HepG2 (cell line): Measurements from ENCODE around the gene DNAJC5. TPM values are rescaled to one million over a fixed set of nuclear protein-coding genes. Genes with fewer than 3 reads are reported as not detected.

ENCODE experiments used
- AHDC1 ChIP-seq: sonication (generic); formaldehyde crosslinking; IDR thresholded peaks from 2 replicates; pipeline ENCODE4 v1.5.1; 2020; ENCODE audit warnings: mild to moderate bottlenecking, missing genetic modification reagents, borderline replicate concordance
- FOXP1 ChIP-seq, 2 experiments: fragments of 450-650 bp in 1 of 2; IDR thresholded peaks; 2 replicates each; pipeline ENCODE4 v1.6.1; 2017 to 2018; ENCODE audit warnings: antibody characterized with exemption in 1 of 2
- IRX3 ChIP-seq: sonication (generic); formaldehyde crosslinking; IDR thresholded peaks from 2 replicates; pipeline ENCODE4 v1.8.1; 2023; ENCODE audit warnings: mild to moderate bottlenecking, low read depth, missing genetic modification reagents, borderline replicate concordance
- TCF7 ChIP-seq: sonication (generic); IDR thresholded peaks from 2 replicates; pipeline ENCODE4 v1.6.1; 2016; ENCODE audit warnings: antibody characterized with exemption, low read depth
- ZNF260 ChIP-seq: sonication (generic); formaldehyde crosslinking; IDR thresholded peaks from 2 replicates; pipeline ENCODE4 v1.4.0; 2020; ENCODE audit warnings: missing genetic modification reagents, low read depth, mild to moderate bottlenecking, borderline replicate concordance
- ZNF329 ChIP-seq: sonication (generic); formaldehyde crosslinking; IDR thresholded peaks from 2 replicates; pipeline ENCODE4 v1.9.0; 2021; ENCODE audit warnings: low read depth, mild to moderate bottlenecking, missing genetic modification reagents
- ZNF605 ChIP-seq: sonication (generic); formaldehyde crosslinking; IDR thresholded peaks from 2 replicates; pipeline ENCODE4 v1.8.0; 2022; ENCODE audit warnings: mild to moderate bottlenecking, missing genetic modification reagents
- ZNF678 ChIP-seq: sonication (generic); formaldehyde crosslinking; IDR thresholded peaks from 2 replicates; pipeline ENCODE4 v1.4.0; 2020; ENCODE audit warnings: mild to moderate bottlenecking, missing genetic modification reagents
- polyA plus RNA-seq, 8 experiments: library from polyadenylated mRNA; depleted of rRNA in 3 of 8; stranded (reverse) in 7 of 8; unstranded in 1 of 8; fragments of >200 nt; fragmentation: Illumina TruSeq in 4 of 8; extraction: Trizol in 4 of 8; gene quantifications; 2 replicates each; pipeline versions ENCODE4 v1.2.1 to v1.2.3, GENCODE V29; 2011 to 2016; ENCODE audit warnings: low read depth in 4 of 8, missing spikeins in 1 of 8, mixed read lengths in 1 of 8; ENCODE audit not compliant: insufficient read depth in 1 of 8
- total RNA-seq, 5 experiments: library from RNA; depleted of rRNA; stranded (reverse); fragments of >200 nt; fragmentation: Illumina TruSeq; extraction: Trizol; gene quantifications; 2 replicates each; pipeline ENCODE4 v1.2.3, GENCODE V29; 2016; ENCODE audit warnings: low read depth in 1 of 5
- TF ChIP-seq, protein P1 (sequence below): sonication (generic); formaldehyde crosslinking; IDR thresholded peaks from 2 replicates; pipeline ENCODE4 v1.9.0; 2021; ENCODE audit warnings: mild to moderate bottlenecking, missing genetic modification reagents
- TF ChIP-seq, protein P2 (sequence below): sonication (generic); formaldehyde crosslinking; IDR thresholded peaks from 2 replicates; pipeline ENCODE4 v1.4.0; 2020; ENCODE audit warnings: mild to moderate bottlenecking, missing genetic modification reagents

Gene DNAJC5
- total and polyA plus RNA-seq, 2 of the 13 experiments (the other 11 are each of a cell fraction or from before 2014, with no cell fraction given), result 42.8 to 64.5 TPM

- TF ChIP-seq, protein P1, sequence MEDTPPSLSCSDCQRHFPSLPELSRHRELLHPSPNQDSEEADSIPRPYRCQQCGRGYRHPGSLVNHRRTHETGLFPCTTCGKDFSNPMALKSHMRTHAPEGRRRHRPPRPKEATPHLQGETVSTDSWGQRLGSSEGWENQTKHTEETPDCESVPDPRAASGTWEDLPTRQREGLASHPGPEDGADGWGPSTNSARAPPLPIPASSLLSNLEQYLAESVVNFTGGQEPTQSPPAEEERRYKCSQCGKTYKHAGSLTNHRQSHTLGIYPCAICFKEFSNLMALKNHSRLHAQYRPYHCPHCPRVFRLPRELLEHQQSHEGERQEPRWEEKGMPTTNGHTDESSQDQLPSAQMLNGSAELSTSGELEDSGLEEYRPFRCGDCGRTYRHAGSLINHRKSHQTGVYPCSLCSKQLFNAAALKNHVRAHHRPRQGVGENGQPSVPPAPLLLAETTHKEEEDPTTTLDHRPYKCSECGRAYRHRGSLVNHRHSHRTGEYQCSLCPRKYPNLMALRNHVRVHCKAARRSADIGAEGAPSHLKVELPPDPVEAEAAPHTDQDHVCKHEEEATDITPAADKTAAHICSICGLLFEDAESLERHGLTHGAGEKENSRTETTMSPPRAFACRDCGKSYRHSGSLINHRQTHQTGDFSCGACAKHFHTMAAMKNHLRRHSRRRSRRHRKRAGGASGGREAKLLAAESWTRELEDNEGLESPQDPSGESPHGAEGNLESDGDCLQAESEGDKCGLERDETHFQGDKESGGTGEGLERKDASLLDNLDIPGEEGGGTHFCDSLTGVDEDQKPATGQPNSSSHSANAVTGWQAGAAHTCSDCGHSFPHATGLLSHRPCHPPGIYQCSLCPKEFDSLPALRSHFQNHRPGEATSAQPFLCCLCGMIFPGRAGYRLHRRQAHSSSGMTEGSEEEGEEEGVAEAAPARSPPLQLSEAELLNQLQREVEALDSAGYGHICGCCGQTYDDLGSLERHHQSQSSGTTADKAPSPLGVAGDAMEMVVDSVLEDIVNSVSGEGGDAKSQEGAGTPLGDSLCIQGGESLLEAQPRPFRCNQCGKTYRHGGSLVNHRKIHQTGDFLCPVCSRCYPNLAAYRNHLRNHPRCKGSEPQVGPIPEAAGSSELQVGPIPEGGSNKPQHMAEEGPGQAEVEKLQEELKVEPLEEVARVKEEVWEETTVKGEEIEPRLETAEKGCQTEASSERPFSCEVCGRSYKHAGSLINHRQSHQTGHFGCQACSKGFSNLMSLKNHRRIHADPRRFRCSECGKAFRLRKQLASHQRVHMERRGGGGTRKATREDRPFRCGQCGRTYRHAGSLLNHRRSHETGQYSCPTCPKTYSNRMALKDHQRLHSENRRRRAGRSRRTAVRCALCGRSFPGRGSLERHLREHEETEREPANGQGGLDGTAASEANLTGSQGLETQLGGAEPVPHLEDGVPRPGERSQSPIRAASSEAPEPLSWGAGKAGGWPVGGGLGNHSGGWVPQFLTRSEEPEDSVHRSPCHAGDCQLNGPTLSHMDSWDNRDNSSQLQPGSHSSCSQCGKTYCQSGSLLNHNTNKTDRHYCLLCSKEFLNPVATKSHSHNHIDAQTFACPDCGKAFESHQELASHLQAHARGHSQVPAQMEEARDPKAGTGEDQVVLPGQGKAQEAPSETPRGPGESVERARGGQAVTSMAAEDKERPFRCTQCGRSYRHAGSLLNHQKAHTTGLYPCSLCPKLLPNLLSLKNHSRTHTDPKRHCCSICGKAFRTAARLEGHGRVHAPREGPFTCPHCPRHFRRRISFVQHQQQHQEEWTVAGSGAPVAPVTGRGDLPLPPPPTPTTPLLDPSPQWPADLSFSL (CRISPR knock-in tag), result no peak
- TF ChIP-seq ZNF678, result no peak
- TF ChIP-seq ZNF605 (CRISPR knock-in tag), result peak; percentile 84; the same call in 1 of the 2 replicates
- TF ChIP-seq, protein P2, sequence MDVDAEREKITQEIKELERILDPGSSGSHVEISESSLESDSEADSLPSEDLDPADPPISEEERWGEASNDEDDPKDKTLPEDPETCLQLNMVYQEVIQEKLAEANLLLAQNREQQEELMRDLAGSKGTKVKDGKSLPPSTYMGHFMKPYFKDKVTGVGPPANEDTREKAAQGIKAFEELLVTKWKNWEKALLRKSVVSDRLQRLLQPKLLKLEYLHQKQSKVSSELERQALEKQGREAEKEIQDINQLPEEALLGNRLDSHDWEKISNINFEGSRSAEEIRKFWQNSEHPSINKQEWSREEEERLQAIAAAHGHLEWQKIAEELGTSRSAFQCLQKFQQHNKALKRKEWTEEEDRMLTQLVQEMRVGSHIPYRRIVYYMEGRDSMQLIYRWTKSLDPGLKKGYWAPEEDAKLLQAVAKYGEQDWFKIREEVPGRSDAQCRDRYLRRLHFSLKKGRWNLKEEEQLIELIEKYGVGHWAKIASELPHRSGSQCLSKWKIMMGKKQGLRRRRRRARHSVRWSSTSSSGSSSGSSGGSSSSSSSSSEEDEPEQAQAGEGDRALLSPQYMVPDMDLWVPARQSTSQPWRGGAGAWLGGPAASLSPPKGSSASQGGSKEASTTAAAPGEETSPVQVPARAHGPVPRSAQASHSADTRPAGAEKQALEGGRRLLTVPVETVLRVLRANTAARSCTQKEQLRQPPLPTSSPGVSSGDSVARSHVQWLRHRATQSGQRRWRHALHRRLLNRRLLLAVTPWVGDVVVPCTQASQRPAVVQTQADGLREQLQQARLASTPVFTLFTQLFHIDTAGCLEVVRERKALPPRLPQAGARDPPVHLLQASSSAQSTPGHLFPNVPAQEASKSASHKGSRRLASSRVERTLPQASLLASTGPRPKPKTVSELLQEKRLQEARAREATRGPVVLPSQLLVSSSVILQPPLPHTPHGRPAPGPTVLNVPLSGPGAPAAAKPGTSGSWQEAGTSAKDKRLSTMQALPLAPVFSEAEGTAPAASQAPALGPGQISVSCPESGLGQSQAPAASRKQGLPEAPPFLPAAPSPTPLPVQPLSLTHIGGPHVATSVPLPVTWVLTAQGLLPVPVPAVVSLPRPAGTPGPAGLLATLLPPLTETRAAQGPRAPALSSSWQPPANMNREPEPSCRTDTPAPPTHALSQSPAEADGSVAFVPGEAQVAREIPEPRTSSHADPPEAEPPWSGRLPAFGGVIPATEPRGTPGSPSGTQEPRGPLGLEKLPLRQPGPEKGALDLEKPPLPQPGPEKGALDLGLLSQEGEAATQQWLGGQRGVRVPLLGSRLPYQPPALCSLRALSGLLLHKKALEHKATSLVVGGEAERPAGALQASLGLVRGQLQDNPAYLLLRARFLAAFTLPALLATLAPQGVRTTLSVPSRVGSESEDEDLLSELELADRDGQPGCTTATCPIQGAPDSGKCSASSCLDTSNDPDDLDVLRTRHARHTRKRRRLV (CRISPR knock-in tag), result no peak
- peak; percentile 73; the same call in 1 of the 2 replicates for TF ChIP-seq ZNF260 (CRISPR knock-in tag)
- TF ChIP-seq ZNF329 (CRISPR knock-in tag), result peak; percentile 67; the same call in 1 of the 2 replicates
- TF ChIP-seq AHDC1 (CRISPR knock-in tag), result peak; percentile 34; the same call in 1 of the 2 replicates
- no peak; the same call in 1 of the 2 replicates for TF ChIP-seq IRX3 (CRISPR knock-in tag)
- TF ChIP-seq TCF7, result no peak
- TF ChIP-seq FOXP1 (IDR thresholded peaks at IDR 0.05), result no peak
- peak; percentile 32; the same call in 1 of the 2 replicates for TF ChIP-seq FOXP1 (CRISPR knock-in tag; IDR thresholded peaks at IDR 0.05)
Measured at GRCh38 chr20:63858393-63859165, 36.3 kb upstream of the DNAJC5 start (continued).
